ENCODE measurements around the gene SPAAR.

Gene SPAAR

GRCh38 chr9:35882996-35883395, 26.3 kb upstream of the SPAAR start:
- TF ChIP-seq POLR2AphosphoS5 (IDR thresholded peaks at IDR 0.05; ENCODE audit: low read depth, low read length) (no peak), FOXP2 (optimal IDR thresholded peaks at IDR 0.05; ENCODE audit: borderline replicate concordance, extremely low read depth, extremely low read length, insufficient read depth) (no peak), TAF1 (IDR thresholded peaks at IDR 0.05; ENCODE audit: borderline replicate concordance, insufficient read depth, low read length) (no peak), SIN3A (IDR thresholded peaks at IDR 0.05; ENCODE audit: borderline replicate concordance, insufficient read depth, low read length) (no peak)
- TF ChIP-seq, protein P1, sequence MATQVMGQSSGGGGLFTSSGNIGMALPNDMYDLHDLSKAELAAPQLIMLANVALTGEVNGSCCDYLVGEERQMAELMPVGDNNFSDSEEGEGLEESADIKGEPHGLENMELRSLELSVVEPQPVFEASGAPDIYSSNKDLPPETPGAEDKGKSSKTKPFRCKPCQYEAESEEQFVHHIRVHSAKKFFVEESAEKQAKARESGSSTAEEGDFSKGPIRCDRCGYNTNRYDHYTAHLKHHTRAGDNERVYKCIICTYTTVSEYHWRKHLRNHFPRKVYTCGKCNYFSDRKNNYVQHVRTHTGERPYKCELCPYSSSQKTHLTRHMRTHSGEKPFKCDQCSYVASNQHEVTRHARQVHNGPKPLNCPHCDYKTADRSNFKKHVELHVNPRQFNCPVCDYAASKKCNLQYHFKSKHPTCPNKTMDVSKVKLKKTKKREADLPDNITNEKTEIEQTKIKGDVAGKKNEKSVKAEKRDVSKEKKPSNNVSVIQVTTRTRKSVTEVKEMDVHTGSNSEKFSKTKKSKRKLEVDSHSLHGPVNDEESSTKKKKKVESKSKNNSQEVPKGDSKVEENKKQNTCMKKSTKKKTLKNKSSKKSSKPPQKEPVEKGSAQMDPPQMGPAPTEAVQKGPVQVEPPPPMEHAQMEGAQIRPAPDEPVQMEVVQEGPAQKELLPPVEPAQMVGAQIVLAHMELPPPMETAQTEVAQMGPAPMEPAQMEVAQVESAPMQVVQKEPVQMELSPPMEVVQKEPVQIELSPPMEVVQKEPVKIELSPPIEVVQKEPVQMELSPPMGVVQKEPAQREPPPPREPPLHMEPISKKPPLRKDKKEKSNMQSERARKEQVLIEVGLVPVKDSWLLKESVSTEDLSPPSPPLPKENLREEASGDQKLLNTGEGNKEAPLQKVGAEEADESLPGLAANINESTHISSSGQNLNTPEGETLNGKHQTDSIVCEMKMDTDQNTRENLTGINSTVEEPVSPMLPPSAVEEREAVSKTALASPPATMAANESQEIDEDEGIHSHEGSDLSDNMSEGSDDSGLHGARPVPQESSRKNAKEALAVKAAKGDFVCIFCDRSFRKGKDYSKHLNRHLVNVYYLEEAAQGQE (IDR thresholded peaks at IDR 0.05; ENCODE audit: insufficient read depth in 1 of 2, low read depth in 2 of 2, low read length in 2 of 2): no peak

GRCh38 chr9:35891646-35892045, 17.6 kb upstream of the SPAAR start:
- TF ChIP-seq FOXP2 (optimal IDR thresholded peaks at IDR 0.05; ENCODE audit: borderline replicate concordance, extremely low read depth, extremely low read length, insufficient read depth): no peak
- no peak for TF ChIP-seq POLR2AphosphoS5 (IDR thresholded peaks at IDR 0.05; ENCODE audit: low read depth, low read length)
- TF ChIP-seq TAF1 (IDR thresholded peaks at IDR 0.05; ENCODE audit: borderline replicate concordance, insufficient read depth, low read length): no peak
- no peak for TF ChIP-seq SIN3A (IDR thresholded peaks at IDR 0.05; ENCODE audit: borderline replicate concordance, insufficient read depth, low read length)
- TF ChIP-seq, protein P1 (IDR thresholded peaks at IDR 0.05; ENCODE audit: insufficient read depth in 1 of 2, low read depth in 2 of 2, low read length in 2 of 2): no peak

DNA sequence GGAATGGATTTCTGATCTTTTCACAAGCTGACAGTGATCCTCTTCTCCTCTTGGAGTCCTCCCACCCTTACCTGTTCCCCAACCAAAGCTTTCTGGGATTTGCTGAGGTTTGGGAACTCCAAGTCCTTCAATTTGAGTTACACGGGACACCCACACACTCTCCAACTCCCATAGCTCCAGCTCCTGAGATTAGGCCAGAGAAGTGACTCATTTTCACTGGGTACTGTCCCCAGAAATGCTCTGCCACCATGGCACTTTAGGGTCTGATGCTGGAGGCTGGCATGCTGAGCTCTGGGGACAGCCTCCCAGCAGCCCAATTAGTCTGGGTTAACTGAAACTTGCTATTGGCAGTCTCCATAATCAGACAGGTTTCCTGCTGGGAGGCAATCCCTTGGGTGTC, 17.2 kb upstream of the SPAAR start:
- TF ChIP-seq SIN3A (IDR thresholded peaks at IDR 0.05; ENCODE audit: borderline replicate concordance, insufficient read depth, low read length) (no peak), TAF1 (IDR thresholded peaks at IDR 0.05; ENCODE audit: borderline replicate concordance, insufficient read depth, low read length) (no peak)

- no peak for TF ChIP-seq POLR2AphosphoS5 (IDR thresholded peaks at IDR 0.05; ENCODE audit: low read depth, low read length)
- TF ChIP-seq TAF1 (IDR thresholded peaks at IDR 0.05; ENCODE audit: borderline replicate concordance, insufficient read depth, low read length): no peak
- TF ChIP-seq, protein P1 (IDR thresholded peaks at IDR 0.05; ENCODE audit: insufficient read depth in 1 of 2, low read depth in 2 of 2, low read length in 2 of 2): no peak
- no peak for TF ChIP-seq SIN3A (IDR thresholded peaks at IDR 0.05; ENCODE audit: borderline replicate concordance, insufficient read depth, low read length)
- TF ChIP-seq FOXP2 (optimal IDR thresholded peaks at IDR 0.05; ENCODE audit: borderline replicate concordance, extremely low read depth, extremely low read length, insufficient read depth): no peak
These were observed 12.7 kb upstream of the SPAAR start for GRCh38 chr9:35896570-35896969.

DNA sequence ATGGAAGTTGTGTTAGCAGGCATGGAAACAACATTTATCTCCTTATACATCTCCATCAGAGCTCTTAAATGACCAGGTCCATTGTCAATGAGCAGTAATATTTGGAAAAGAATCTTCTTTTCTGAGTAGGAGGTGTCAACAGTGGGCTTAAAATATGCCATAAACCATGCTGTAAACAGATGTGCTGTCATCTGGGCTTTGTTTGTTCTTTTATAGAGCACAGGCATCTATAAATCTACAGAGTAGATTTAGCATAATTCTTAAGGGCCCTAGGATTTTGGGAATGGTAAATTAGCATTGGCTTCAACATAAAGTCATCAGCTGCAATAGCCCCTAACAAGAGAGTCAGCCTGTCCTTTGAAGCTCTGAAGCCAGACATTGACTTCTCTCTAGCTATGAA, 11.0 kb upstream of the SPAAR start:
- TF ChIP-seq TAF1 (IDR thresholded peaks at IDR 0.05; ENCODE audit: borderline replicate concordance, insufficient read depth, low read length): no peak
- no peak for TF ChIP-seq SIN3A (IDR thresholded peaks at IDR 0.05; ENCODE audit: borderline replicate concordance, insufficient read depth, low read length)
- TF ChIP-seq, protein P1 (IDR thresholded peaks at IDR 0.05; ENCODE audit: insufficient read depth in 1 of 2, low read depth in 2 of 2, low read length in 2 of 2): no peak
- no peak for TF ChIP-seq FOXP2 (optimal IDR thresholded peaks at IDR 0.05; ENCODE audit: borderline replicate concordance, extremely low read depth, extremely low read length, insufficient read depth)
- no peak for TF ChIP-seq POLR2AphosphoS5 (IDR thresholded peaks at IDR 0.05; ENCODE audit: low read depth, low read length)
